CD4-positive, alpha-beta T cell treated with Interleukin-6 for 4 hours (primary cell): ENCODE measurements around the gene ALKAL2.

Source experiments
- DNase-seq: peaks from one replicate; pipeline ENCODE4 v3.0.0-alpha.2; 2020; ENCODE audit warnings: mixed read lengths

ALKAL2 gene

GRCh38 chr2:269356-270030 is 18.4 kb downstream of the ALKAL2 start:
- no peak for DNase-seq

GRCh38 chr2:268323-268722 is 19.6 kb downstream of the ALKAL2 start:
- no peak for DNase-seq

GRCh38 chr2:264493-265468 is 23.1 kb downstream of the ALKAL2 start, which contains the start of gene ACP1:
TSS of gene ACP1 (plus strand) at chr2:264947. CDS start at chr2:264965, 18 bp downstream.
- DNase-seq = peak; percentile 97

GRCh38 chr2:263774-264492 is 24.0 kb downstream of the ALKAL2 start, which contains the start of gene SH3YL1:
TSS of gene SH3YL1 (minus strand) at chr2:264032. CDS start at chr2:263984, 48 bp downstream.
- peak; percentile 76 for DNase-seq

GRCh38 chr2:263022-263738 is 24.7 kb downstream of the ALKAL2 start:
- DNase-seq = no peak

GRCh38 chr2:262117-262516 is 25.8 kb downstream of the ALKAL2 start:
- no peak for DNase-seq

- DNase-seq = no peak
Measured at GRCh38 chr2:260507-261161, 27.3 kb downstream of the ALKAL2 start.

GRCh38 chr2:259789-260331 is 28.0 kb downstream of the ALKAL2 start:
- DNase-seq = no peak

- no peak for DNase-seq
Measured at GRCh38 chr2:258933-259332, 29.0 kb downstream of the ALKAL2 start.

GRCh38 chr2:257842-258241 is 30.0 kb downstream of the ALKAL2 start:
- DNase-seq = no peak

- DNase-seq = no peak
Measured at GRCh38 chr2:257429-257828, 30.5 kb downstream of the ALKAL2 start.

- DNase-seq = no peak
Measured at GRCh38 chr2:256094-256493, 31.8 kb downstream of the ALKAL2 start.

GRCh38 chr2:255195-255594 is 32.7 kb downstream of the ALKAL2 start:
- DNase-seq = no peak

- DNase-seq = no peak
Measured at GRCh38 chr2:254241-254640, 33.6 kb downstream of the ALKAL2 start.

- no peak for DNase-seq
Measured at GRCh38 chr2:253202-253638, 34.7 kb downstream of the ALKAL2 start.

- no peak for DNase-seq
Measured at GRCh38 chr2:252001-252602, 35.8 kb downstream of the ALKAL2 start.

- no peak for DNase-seq
Measured at GRCh38 chr2:249538-250042, 38.3 kb downstream of the ALKAL2 start.

GRCh38 chr2:248724-249123 is 39.2 kb downstream of the ALKAL2 start:
- DNase-seq = no peak

GRCh38 chr2:246489-247144 is 41.3 kb downstream of the ALKAL2 start:
- DNase-seq = peak; percentile 46

- DNase-seq = no peak
Measured at GRCh38 chr2:244547-244946, 43.3 kb downstream of the ALKAL2 start.
